OCI-LY7 (cell line): ENCODE results near the gene SPINK5.

Source experiments
- CTCF ChIP-seq: fragments of 200-600 bp; sonication (generic); conservative IDR thresholded peaks from 2 replicates; pipeline ENCODE4 v1.5.1; 2014; ENCODE audit warnings: mild to moderate bottlenecking, antibody characterized with exemption, low read length, moderate library complexity, mixed read lengths
- EZH2phosphoT487 ChIP-seq: fragments of 200-600 bp; sonication (generic); IDR thresholded peaks from 2 replicates; pipeline ENCODE4 v1.6.1; 2018; ENCODE audit warnings: low read depth, borderline replicate concordance, mild to moderate bottlenecking, mixed run types, antibody characterized with exemption, low read length, moderate library complexity, mixed read lengths

DNA sequence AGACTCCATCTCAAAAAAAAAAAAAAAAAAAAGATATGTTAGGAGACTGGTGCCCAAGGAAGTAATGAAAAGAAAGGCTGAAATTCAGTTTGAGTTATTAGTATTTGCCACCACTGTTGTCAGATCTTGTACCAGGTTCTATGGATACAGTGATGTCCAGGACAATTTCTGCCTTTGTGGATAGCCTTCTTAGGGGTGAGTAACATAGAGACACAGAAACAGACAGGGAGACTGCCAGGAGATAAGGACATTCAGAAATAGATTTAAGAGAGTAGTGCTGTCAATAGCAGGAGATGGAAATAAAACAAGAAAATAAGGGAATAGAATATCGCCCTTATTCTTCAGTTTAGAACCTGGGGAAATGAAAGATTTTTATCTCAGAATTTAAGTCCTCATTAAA lies 98.3 kb downstream of the SPINK5 start:
- no peak for TF ChIP-seq CTCF
- TF ChIP-seq EZH2phosphoT487 = no peak
